GM21526 (cell line): Measurements from ENCODE around the gene AP1M2.
"Not testable (repeated sequence)": the region's sequence is repeated elsewhere in the genome, so short reads cannot be mapped to it uniquely, and the experiment has no call there.

Source experiments
- ATAC-seq: cut with Tn5 transposase; IDR thresholded peaks from one replicate; pipeline ENCODE4 v1.9.1; 2021; ENCODE audit warnings: moderate library complexity; ENCODE audit not compliant: unreplicated experiment, low FRiP score

Gene AP1M2

DNA sequence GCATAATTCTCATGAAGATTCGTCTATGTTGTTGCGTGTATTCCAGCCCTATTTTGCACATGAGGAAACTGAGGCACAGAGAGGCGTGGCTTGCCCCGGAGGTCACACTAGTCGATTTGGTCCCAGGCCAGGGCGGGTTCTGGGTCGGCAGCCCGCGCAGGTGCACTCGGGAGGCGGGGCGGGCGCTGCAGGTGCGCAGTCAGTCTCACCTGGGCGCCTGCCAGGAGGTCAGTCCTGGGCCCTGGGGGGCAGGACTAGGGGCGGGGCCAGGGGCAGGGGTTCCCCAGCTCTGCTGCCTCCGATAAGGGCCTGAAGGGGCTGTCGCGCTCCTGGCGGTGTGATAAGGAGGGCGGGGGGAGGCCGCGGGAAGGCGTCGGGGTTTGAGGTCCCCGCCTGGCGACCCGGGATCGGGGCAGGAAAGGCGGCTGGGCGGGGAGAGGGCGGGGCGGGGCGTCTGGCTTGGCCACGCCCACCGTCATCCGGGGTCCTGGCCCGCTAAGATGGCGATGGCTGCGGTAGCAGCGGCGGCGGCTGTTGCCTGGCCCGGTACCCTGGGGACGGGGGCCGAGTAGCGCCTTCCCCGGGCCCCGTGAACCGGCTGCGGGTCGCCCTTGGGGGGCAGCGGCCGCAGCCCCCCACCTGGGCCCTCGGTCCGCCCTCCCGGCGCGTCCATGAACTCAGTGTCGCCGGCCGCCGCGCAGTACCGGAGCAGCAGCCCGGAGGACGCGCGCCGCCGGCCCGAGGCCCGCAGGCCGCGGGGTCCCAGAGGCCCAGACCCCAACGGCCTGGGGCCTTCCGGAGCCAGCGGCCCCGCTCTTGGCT lies 43.5 kb downstream of the AP1M2 start, which contains the start of gene ATG4D:
ATG4D (plus strand) TSS at position 485 of the 822 bp plus-strand sequence; CDS start at position 672, 187 bp downstream.
- no peak for ATAC-seq

DNA sequence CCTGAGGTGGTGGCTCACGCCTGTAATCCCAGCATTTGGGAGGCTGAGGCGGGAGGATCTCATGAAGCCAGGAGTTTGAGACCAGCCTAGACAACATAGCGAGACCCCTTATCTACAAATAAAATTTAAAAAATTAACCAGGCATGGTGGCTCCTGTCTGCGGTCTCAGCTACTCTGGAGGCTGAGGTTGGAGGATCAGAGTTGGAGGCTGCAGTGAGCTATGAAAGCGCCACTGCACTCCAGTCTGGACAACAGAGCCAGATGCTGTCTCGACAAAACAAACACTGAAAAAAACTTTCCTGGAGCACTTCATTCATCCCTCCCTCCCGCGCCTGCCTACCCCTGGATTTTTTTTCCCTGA lies 44.1 kb downstream of the AP1M2 start:
- ATAC-seq, result no peak

DNA sequence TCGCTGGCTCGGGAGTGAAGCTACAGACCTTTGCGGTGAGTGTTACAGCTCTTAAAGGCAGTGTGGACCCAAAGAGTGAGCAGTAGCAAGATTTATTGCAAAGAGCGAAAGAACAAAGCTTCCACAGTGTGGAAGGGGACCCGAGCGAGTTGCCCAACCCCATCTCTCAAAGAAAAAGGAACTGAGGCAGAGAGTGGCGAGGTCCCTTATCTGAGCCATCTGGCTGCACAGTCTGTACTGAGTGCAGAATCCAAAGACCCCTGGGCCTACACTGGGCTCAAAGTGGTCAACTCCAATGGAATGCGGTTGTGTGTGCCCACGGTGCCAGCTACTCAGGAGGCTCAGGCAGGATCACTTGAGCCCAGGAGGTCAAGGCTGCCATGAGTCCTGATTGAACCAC lies 48.1 kb downstream of the AP1M2 start:
- not testable (repeated sequence) for ATAC-seq

DNA sequence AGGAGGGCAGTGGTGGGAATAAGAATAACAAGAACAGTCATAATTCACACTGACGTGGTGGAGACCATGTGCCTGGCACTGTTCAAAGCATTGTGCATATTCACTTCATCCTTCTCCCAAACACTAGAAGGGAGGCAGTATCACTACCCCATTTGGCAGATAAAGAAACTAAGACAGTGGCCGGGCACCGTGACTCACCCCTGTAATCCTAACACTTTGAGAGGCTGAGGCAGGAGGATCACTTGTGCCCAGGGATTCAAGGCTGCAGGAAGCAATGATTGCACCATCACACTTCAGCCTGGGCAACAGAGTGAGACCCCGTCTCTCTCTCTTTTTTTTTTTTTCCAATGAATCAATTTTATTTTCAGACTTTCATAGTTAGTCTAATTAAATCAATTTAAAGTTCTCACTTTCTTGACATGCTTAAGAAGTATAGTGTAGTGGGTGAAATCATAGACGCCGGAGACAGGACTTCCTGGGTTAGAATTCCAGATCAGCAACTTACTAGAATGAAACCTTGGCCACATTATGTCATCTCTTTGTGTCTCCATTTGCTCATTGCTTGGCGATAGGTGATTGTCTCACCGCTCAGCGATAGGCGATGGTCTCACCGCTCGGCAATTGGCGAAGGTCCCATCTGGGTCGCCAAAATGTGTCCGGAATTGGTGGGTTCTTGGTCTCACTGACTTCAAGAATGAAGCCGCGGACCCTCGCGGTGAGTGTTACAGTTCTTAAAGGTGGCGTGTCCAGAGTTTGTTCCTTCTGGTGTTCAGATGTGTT lies 48.7 kb downstream of the AP1M2 start:
- no peak for ATAC-seq

DNA sequence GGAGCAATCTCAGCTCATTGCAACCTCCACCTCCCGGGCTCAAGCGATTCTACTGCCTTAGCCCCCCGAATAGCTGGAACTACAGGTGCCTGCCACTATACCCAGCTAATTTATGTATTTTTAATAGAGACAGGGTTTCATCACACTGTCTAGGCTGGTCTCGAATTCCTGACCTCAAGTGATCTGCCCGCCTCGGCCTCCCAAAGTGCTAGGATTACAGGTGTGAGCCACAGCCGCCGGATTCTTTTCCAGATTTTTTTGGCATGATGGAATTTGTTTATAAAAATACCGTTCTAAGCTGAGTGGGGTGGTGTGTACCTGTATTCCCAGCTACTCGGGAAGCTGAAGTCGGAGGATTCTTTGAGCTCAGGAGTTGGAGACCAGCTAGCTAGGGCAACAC lies 49.4 kb downstream of the AP1M2 start:
- ATAC-seq, result no peak

DNA sequence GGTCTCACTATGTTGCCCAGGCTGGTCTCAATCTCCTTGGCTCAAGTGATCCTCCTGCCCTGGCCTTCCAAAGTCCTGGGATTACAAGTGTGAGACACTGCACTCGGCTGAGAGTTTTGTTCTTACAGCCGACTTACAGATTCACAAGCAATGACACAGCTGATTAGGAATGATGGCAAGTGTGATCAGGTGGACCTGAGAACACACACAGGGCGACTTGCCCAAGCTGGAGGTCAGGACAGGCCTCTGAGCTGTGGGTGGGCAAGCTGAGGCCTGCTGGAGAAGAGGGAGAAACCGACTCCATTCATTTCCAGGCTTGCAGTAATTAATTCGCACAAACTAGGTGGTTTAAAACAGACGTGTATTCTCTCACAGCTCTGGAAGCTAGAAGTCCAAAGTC lies 51.5 kb downstream of the AP1M2 start:
- no peak for ATAC-seq

DNA sequence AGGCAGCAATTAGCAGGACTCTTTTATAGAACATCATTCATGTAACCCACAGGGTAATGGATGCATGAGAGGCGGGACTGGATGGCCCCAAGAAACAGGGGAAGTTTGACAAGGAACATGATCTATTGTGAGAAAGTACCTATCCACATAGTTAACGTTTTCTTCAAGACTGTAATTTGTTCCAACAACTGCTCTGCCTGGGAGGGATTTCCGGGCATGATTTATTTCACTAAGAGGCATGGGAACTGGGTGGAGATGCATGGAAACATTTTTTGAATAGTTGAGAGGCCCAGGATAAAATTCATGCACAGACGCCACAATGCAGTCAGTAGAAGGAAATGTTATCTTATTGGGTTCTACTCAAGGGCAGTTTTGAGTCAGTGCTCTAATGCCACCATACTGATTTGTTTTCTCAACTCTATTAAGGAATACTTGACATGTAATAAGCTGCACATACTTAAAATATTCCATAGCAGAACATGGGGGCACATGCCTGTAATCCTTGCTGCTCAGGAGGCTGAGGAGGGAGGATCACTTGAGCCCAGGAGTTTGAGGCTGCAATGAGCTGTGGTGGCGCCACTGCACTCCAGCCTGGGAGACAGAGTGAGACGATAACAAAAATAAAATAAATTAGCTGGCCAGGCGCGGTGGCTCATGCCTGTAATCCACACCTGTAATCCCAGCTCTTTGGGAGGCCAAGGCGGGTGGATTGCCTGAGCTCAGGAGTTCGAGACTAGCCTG lies 53.3 kb downstream of the AP1M2 start:
- ATAC-seq, result no peak

DNA sequence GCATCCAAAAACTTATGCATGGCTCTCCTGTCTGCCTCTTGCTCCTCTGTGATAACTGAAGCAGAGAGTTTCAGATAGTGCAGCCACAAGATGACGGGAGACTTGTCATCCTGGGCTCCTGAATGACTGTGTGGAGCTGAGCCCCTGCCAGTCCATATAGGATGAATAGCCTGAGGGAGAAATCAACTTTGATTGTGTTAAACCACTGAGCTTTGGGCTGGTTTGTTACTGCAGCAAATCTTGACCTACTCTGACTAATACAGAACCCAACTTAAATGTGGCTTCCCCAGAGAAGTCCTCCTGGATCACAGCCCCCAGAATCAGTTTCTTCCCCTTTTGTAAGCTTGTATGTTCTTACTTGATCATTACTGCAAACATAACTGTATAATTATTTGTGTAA lies 54.7 kb downstream of the AP1M2 start:
- no peak for ATAC-seq

DNA sequence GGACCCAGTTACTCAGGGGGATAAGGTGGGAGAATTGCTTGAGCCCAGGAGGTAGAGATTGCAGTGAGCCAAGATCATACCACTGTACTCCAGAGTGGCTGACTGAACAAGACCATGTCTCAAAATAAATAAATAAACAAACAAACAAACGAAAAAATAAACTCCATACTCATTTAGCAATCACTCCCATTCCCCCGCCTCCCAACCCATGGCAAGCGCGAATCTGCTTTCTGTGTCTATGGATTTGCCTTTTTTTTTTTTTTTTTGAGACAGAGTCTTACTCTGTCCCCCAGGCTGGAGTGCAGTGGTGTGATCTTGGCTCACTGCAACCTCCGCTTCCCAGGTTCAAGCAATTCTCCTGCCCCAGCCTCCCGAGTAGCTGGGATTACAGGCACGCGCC lies 60.2 kb downstream of the AP1M2 start:
- ATAC-seq, result not testable (repeated sequence)

DNA sequence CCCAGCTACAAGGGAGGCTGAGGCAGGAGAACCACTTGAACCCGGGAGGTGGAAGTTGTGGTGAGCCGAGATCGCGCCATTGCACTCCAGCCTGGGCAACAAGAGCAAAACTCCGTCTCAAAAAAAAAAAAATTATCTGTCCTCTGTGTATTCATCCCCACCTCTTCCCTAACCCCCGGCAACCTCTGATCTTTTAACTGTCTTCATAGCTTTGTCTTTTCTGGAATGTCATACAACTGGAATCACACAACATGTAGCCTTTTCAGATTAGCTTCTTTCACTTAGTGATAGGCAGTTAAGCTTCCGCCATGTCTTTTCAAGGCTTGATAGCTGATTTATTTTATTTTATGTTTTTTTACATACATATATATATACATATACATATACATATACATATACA lies 61.5 kb downstream of the AP1M2 start:
- ATAC-seq, result no peak

DNA sequence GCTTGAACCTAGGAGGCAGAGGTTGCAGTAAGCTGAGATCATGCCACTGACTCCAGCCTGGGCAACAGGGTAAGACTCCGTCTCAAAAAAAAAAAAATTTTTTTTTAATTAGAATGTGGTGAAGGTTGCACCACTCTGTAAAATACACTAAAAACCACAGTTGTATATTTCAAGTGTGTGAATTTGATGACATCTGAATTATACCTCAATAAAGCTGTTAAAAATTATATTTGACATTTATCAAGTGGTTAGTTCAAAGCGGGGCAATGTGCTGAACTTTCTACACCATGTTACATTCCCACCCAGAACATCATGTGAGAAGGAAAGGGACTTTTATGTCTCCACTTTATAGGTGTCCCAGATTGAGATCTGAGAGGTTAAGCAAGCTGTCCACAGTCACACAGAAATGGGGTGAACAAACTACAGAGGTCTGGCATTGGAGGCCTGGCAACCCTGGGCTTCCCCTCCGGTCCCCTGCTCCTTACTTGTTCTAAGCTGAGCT lies 63.9 kb downstream of the AP1M2 start:
- no peak for ATAC-seq
